Adrenal gland (tissue), 12 donors: ENCODE measurements around the gene RAB6A. TPM values are rescaled to one million over a fixed set of nuclear protein-coding genes. Genes with fewer than 3 reads are reported as not detected.

Experiments used
- DNase-seq, 7 donors: peaks; one replicate each; pipeline ENCODE4 v3.0.0-alpha.2; 2019 to 2020
- H3K27ac ChIP-seq, 5 donors: fragments of 200-600 bp; sonication (generic) in 4 of 5; 1 replicate in 3 of 5; 2 replicates in 2 of 5; pipeline versions ENCODE4 v1.5.1 to v1.8.0; 2016 to 2020; ENCODE audit warnings: mild to moderate bottlenecking in 1 of 5
- H3K27me3 ChIP-seq: fragments of 200-600 bp; 2 replicates; pipeline ENCODE4 v1.8.0; 2021
- H3K36me3 ChIP-seq, 2 donors: fragments of 200-600 bp; replicated peaks in 1 of 2; 1 replicate in 1 of 2; 2 replicates in 1 of 2; pipeline versions ENCODE4 v1.5.1 to v1.8.0; 2018 to 2022
- H3K4me1 ChIP-seq, 2 donors: fragments of 200-600 bp; replicated peaks in 1 of 2; 1 replicate in 1 of 2; 2 replicates in 1 of 2; pipeline versions ENCODE4 v1.5.1 to v1.8.0; 2018 to 2021
- H3K4me3 ChIP-seq, 4 donors: fragments of 200-600 bp; sonication (generic) in 3 of 4; one replicate each; pipeline ENCODE4 v1.5.1; 2016 to 2018
- H3K9me3 ChIP-seq, 3 donors: fragments of 200-600 bp; sonication (generic) in 1 of 3; replicated peaks in 1 of 3; 1 replicate in 2 of 3; 2 replicates in 1 of 3; pipeline versions ENCODE4 v1.5.1 to v1.8.0; 2016 to 2021
- POLR2A ChIP-seq, 2 donors: fragments of 450-650 bp; IDR thresholded peaks; one replicate each; pipeline ENCODE4 v1.6.1; 2017; ENCODE audit warnings: antibody characterized with exemption in 2 of 2, mild to moderate bottlenecking in 2 of 2, moderate library complexity in 1 of 2
- WGBS, 4 donors: extraction: QIAGEN DNeasy Blood & Tissue Kit in 2 of 4; methylation state at CpG; one replicate each; pipeline versions ENCODE4 v1.1.5 to v1.1.7; 2013 to 2017; 5-methylcytosine and 5-hydroxymethylcytosine counted together
- intact Hi-C, 2 donors: fragments of 100-400 bp; cut with DNase I; formaldehyde crosslinking; loops; one replicate each; pipeline versions ENCODE4 v1.14.1 to v1.15.0; 2022 to 2023
- polyA plus RNA-seq, 3 donors: library from polyadenylated mRNA; stranded (reverse); fragments of 200-250 nt in 2 of 3; fragments of 350-450 nt in 1 of 3; fragmentation: Illumina TruSeq in 1 of 3; extraction: RNeasy Lipid Tissue Mini Kit (QIAGEN cat#74804) in 1 of 3; gene quantifications; one replicate each; pipeline ENCODE4 v1.2.3, GENCODE V29; 2013 to 2014
- total RNA-seq, 9 donors: library from RNA; depleted of rRNA in 4 of 9; stranded (reverse); fragments of >200 nt in 4 of 9; fragments of 120-200 nt in 1 of 9; fragmentation: NEBNext Ultra II Directional in 1 of 9; extraction: Animal tissue kit (Norgen Biotek cat#: 25700) in 1 of 9; gene quantifications; one replicate each; pipeline versions ENCODE4 v1.1.0 to v1.2.4, GENCODE V29; 2013 to 2023
- TF ChIP-seq, protein P1 (sequence below), 6 experiments: fragments of 450-650 bp in 4 of 6; fragments of 200-600 bp in 2 of 6; sonication (generic) in 1 of 6; IDR thresholded peaks; 1 replicate in 5 of 6; 2 replicates in 1 of 6; pipeline versions ENCODE4 v1.5.1 to v1.8.0; 2016 to 2021; ENCODE audit warnings: antibody characterized with exemption in 6 of 6, mild to moderate bottlenecking in 2 of 6, moderate library complexity in 1 of 6
- donor health status: healthy with polysubstance abuse.
- donor health status: Bipolar disorder and iron deficiency.
- donor health status: DM: yes; HTN: yes; CAD: no.
- donor health status: DM: no; HTN: no; CAD: no.
- donor health status: DM: no; HTN: no; CAD: no.
- donor health status: DM: yes; HTN: yes; CAD: no.

RAB6A gene
- total and polyA plus RNA-seq, 12 donors: 27.8 to 283 (median 131) TPM

DNA sequence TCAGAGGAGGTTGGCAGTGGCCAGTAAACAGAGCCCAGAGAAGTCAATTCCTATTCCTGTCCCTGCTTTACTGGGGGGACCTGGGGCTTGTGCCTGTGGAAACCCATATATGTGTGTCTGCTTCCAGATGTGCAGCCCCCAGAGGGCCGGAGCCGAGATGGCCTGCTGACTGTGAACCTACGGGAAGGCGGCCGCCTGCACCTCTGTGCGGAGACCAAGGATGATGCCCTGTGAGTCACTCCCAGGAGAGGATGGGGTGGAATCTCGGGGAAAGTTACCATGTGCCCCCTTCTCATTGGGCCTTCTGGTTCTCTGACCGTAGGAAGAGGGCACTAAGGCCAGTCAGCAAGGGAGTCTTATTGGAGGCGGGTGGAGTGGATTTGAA, 109.2 kb downstream of the RAB6A start:
- Histone ChIP-seq H3K36me3 (no peaks in the 10 kb centered on the region), H3K4me1 (peaks cover 0 to 9% of the 10 kb centered on the region in 2 donors), H3K27me3 (no peaks in the 10 kb centered on the region), H3K27ac (no peak overlapping the region), H3K4me3 (no peak overlapping the region), H3K9me3 (no peaks in the 10 kb centered on the region)
- TF ChIP-seq, protein P1, sequence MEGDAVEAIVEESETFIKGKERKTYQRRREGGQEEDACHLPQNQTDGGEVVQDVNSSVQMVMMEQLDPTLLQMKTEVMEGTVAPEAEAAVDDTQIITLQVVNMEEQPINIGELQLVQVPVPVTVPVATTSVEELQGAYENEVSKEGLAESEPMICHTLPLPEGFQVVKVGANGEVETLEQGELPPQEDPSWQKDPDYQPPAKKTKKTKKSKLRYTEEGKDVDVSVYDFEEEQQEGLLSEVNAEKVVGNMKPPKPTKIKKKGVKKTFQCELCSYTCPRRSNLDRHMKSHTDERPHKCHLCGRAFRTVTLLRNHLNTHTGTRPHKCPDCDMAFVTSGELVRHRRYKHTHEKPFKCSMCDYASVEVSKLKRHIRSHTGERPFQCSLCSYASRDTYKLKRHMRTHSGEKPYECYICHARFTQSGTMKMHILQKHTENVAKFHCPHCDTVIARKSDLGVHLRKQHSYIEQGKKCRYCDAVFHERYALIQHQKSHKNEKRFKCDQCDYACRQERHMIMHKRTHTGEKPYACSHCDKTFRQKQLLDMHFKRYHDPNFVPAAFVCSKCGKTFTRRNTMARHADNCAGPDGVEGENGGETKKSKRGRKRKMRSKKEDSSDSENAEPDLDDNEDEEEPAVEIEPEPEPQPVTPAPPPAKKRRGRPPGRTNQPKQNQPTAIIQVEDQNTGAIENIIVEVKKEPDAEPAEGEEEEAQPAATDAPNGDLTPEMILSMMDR (IDR thresholded peaks at IDR 0.05): no peak
- TF ChIP-seq POLR2A (IDR thresholded peaks at IDR 0.05): no peak
- intact Hi-C loops: loop anchor here in 1 of 2 donors (10.0 kb wide), 1 partner anchor 307 kb away; no protein-coding TSS in a partner anchor
- WGBS, 4 donors: 88 to 93% (median 92%) methylated on average over 3 to 9 of the region's 9 CpGs
- DNase-seq: no peak

DNA sequence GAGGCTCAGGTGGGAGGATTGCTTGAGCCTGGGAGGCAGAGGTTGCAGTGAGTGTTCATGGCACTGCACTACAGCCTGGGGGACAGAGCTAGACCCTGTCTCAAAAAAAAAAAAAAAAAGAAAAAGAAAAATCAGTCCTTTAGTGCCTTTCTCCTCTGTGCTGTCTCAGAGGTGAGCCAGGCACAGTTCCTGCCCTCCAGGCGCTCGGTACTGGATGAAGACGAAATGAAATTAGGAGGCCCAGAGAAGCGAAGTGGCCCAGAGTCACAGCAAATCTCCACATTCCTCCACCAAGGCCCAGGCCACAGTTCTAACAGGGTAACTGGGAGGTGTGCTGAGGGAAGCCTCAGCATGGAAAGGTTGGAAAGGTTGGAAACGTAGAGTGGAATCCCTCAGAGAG, 109.6 kb downstream of the RAB6A start:
- TF ChIP-seq POLR2A (IDR thresholded peaks at IDR 0.05): no peak
- TF ChIP-seq, protein P1 (IDR thresholded peaks at IDR 0.05): no peak
- WGBS, 4 donors: 90 to 94% (median 92%) methylated on average over 5 of the region's 5 CpGs
- peaks cover 0 to 9% of the 10 kb centered on the region in 2 donors for H3K4me1 ChIP-seq
- DNase-seq: no peak
- intact Hi-C loops: loop anchor here in 1 of 2 donors (10.0 kb wide), 1 partner anchor 306 kb away; no protein-coding TSS in a partner anchor
- H3K27ac ChIP-seq: no peak overlapping the region
- H3K9me3 ChIP-seq: no peaks in the 10 kb centered on the region
- no peak overlapping the region for H3K4me3 ChIP-seq
- no peaks in the 10 kb centered on the region for H3K27me3 ChIP-seq
- no peaks in the 10 kb centered on the region for H3K36me3 ChIP-seq

DNA sequence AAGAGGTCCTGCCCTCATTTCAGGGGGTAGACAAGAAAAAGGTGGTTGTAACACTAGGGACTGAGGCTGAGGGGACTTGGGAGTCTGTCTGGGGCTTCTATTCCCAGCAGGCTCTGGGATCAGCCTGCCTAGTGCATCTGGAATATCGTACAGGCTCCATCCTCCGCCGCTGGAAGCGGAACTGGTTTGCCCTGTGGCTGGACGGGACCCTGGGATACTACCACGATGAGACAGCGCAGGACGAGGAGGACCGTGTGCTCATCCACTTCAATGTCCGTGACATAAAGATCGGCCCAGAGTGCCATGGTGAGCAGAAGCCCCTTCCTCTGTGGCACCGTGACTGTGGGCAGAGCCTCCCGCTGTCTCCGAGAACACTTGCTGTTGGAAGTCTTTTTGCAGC, 110.5 kb downstream of the RAB6A start:
- Histone ChIP-seq H3K4me1 (peaks cover 0 to 9% of the 10 kb centered on the region in 2 donors), H3K36me3 (no peaks in the 10 kb centered on the region), H3K27ac (no peak overlapping the region), H3K9me3 (no peaks in the 10 kb centered on the region), H3K27me3 (no peaks in the 10 kb centered on the region), H3K4me3 (no peak overlapping the region)
- no peak for TF ChIP-seq POLR2A (IDR thresholded peaks at IDR 0.05)
- TF ChIP-seq, protein P1 (IDR thresholded peaks at IDR 0.05): no peak
- DNase-seq: no peak
- 86 to 93% (median 92%) methylated on average over 6 to 14 of the region's 14 CpGs for WGBS, 4 donors
- intact Hi-C loops: loop anchor here in 1 of 2 donors (10.0 kb wide), 1 partner anchor 306 kb away; no protein-coding TSS in a partner anchor

DNA sequence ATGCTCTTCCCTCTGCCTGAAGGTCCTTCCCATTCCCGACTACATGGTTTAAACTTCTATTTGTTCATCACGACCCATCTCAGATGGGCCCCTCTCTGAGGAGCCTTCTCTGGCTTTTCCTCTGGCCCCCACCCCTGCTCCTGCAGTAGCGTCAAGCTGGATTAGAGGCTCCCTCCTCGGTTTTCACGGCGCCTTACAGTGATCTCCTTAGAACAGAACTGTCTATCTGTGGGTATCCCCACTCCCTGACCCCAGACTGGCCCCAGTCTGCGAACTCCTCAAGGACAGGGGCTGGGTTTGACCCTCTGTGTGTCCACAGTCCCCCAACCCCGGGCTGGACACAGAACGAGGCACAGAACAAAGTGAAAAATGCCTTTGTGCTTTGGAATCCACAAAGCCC, 111.7 kb downstream of the RAB6A start:
- H3K4me3 ChIP-seq: no peak overlapping the region
- intact Hi-C loops: no loop called here

More for the DNA sequence above, 111.7 kb downstream of the RAB6A start:
- no peaks in the 10 kb centered on the region for H3K36me3 ChIP-seq
- 69 to 85% (median 74%) methylated on average over 9 of the region's 9 CpGs for WGBS, 4 donors
- H3K4me1 ChIP-seq: peaks cover 0 to 9% of the 10 kb centered on the region in 2 donors
- TF ChIP-seq, protein P1 (IDR thresholded peaks at IDR 0.05): no peak
- TF ChIP-seq POLR2A (IDR thresholded peaks at IDR 0.05): no peak
- H3K9me3 ChIP-seq: no peaks in the 10 kb centered on the region
- no peak overlapping the region for H3K27ac ChIP-seq
- no peak for DNase-seq
- no peaks in the 10 kb centered on the region for H3K27me3 ChIP-seq
